K562 (cell line): ENCODE data around the gene E2F1.

Experiments
- SIN3A ChIP-seq, 2 experiments: fragments of 150-350 bp in 1 of 2; IDR thresholded peaks; 2 replicates each; pipeline ENCODE4 v1.6.1; 2011 to 2016; ENCODE audit warnings: borderline replicate concordance in 2 of 2, low read depth in 2 of 2, low read length in 2 of 2, mild to moderate bottlenecking in 2 of 2, moderate library complexity in 2 of 2; ENCODE audit not compliant: control insufficient read depth in 1 of 2
- SMARCA4 ChIP-seq: fragments of 450-650 bp; IDR thresholded peaks from 2 replicates; pipeline ENCODE4 v1.6.1; 2016
- TSC22D4 ChIP-seq: fragments of 450-650 bp; IDR thresholded peaks from 2 replicates; pipeline ENCODE4 v1.6.1; 2016; ENCODE audit warnings: missing genetic modification characterization, missing biosample characterization, control low read depth
- ZFP30 ChIP-seq: fragments of 250-450 bp; sonication (Bioruptor Pico); IDR thresholded peaks from 2 replicates; pipeline ENCODE4 v1.8.0; 2022; ENCODE audit warnings: moderate library complexity, mild to moderate bottlenecking, inconsistent platforms, borderline replicate concordance
- TF ChIP-seq, protein P1 (sequence below): fragments of 450-650 bp; conservative IDR thresholded peaks from 2 replicates; pipeline ENCODE4 v1.6.1; 2016; ENCODE audit warnings: missing genetic modification characterization, low read depth, mild to moderate bottlenecking, missing compliant biosample characterization, moderate library complexity
- TF ChIP-seq, protein P2 (sequence below), 3 experiments: fragments of 200-800 bp in 1 of 3; fragments of 250-450 bp in 1 of 3; fragments of 450-650 bp in 1 of 3; sonication (Bioruptor Pico) in 1 of 3; sonication (Bioruptor generic) in 1 of 3; formaldehyde crosslinking in 1 of 3; IDR thresholded peaks; 2 replicates each; pipeline versions ENCODE4 v1.6.1 to v1.8.0; 2016 to 2022; ENCODE audit warnings: mild to moderate bottlenecking in 2 of 3, missing genetic modification characterization in 2 of 3, missing compliant biosample characterization in 1 of 3, moderate library complexity in 1 of 3
- TF ChIP-seq, protein P3 (sequence below): fragments of 450-650 bp; IDR thresholded peaks from 2 replicates; pipeline ENCODE4 v1.6.1; 2017; ENCODE audit warnings: antibody characterized with exemption, mild to moderate bottlenecking
- TF ChIP-seq, protein P4 (sequence below), 3 experiments: IDR thresholded peaks in 2 of 3; conservative IDR thresholded peaks in 1 of 3; 2 replicates each; pipeline ENCODE4 v1.5.1; 2011 to 2012; ENCODE audit warnings: low read length in 3 of 3, mild to moderate bottlenecking in 3 of 3, control low read depth in 2 of 3, improper control_type of control experiment in 1 of 3, inconsistent platforms in 1 of 3, low read depth in 1 of 3, mixed read lengths in 1 of 3, moderate library complexity in 1 of 3; ENCODE audit not compliant: insufficient read depth in 2 of 3

DNA sequence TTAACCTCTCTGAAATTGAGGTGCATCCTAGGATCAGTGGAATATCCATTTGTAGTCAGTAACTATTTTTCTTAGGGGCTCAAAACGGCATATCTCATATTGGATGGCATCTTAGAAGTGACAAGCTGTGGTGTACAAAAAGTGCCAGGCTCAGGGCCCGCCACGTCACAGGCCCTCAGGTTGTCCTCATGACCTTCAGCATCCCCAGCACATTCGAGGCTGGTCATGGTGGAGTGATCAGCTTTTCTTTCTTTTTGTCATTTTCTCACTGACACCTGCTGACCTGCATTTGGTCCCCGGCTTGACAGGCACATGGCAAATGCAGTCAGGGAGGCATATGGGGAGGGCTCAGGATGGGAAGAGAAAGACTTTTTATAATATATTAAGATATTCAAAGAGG is 7.1 kb upstream of the E2F1 start:
- no peak for TF ChIP-seq SMARCA4
- TF ChIP-seq, protein P1, sequence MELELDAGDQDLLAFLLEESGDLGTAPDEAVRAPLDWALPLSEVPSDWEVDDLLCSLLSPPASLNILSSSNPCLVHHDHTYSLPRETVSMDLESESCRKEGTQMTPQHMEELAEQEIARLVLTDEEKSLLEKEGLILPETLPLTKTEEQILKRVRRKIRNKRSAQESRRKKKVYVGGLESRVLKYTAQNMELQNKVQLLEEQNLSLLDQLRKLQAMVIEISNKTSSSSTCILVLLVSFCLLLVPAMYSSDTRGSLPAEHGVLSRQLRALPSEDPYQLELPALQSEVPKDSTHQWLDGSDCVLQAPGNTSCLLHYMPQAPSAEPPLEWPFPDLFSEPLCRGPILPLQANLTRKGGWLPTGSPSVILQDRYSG (tag) = no peak
- TF ChIP-seq, protein P2, sequence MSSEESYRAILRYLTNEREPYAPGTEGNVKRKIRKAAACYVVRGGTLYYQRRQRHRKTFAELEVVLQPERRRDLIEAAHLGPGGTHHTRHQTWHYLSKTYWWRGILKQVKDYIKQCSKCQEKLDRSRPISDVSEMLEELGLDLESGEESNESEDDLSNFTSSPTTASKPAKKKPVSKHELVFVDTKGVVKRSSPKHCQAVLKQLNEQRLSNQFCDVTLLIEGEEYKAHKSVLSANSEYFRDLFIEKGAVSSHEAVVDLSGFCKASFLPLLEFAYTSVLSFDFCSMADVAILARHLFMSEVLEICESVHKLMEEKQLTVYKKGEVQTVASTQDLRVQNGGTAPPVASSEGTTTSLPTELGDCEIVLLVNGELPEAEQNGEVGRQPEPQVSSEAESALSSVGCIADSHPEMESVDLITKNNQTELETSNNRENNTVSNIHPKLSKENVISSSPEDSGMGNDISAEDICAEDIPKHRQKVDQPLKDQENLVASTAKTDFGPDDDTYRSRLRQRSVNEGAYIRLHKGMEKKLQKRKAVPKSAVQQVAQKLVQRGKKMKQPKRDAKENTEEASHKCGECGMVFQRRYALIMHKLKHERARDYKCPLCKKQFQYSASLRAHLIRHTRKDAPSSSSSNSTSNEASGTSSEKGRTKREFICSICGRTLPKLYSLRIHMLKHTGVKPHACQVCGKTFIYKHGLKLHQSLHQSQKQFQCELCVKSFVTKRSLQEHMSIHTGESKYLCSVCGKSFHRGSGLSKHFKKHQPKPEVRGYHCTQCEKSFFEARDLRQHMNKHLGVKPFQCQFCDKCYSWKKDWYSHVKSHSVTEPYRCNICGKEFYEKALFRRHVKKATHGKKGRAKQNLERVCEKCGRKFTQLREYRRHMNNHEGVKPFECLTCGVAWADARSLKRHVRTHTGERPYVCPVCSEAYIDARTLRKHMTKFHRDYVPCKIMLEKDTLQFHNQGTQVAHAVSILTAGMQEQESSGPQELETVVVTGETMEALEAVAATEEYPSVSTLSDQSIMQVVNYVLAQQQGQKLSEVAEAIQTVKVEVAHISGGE (CRISPR knock-in tag; IDR thresholded peaks at IDR 0.05) = no peak
- TF ChIP-seq SIN3A (IDR thresholded peaks at IDR 0.05; ENCODE audit: borderline replicate concordance in 2 of 2, control insufficient read depth in 1 of 2, low read depth in 2 of 2, low read length in 2 of 2) = no peak
- no peak for TF ChIP-seq ZFP30 (CRISPR knock-in tag)
- TF ChIP-seq, protein P3, sequence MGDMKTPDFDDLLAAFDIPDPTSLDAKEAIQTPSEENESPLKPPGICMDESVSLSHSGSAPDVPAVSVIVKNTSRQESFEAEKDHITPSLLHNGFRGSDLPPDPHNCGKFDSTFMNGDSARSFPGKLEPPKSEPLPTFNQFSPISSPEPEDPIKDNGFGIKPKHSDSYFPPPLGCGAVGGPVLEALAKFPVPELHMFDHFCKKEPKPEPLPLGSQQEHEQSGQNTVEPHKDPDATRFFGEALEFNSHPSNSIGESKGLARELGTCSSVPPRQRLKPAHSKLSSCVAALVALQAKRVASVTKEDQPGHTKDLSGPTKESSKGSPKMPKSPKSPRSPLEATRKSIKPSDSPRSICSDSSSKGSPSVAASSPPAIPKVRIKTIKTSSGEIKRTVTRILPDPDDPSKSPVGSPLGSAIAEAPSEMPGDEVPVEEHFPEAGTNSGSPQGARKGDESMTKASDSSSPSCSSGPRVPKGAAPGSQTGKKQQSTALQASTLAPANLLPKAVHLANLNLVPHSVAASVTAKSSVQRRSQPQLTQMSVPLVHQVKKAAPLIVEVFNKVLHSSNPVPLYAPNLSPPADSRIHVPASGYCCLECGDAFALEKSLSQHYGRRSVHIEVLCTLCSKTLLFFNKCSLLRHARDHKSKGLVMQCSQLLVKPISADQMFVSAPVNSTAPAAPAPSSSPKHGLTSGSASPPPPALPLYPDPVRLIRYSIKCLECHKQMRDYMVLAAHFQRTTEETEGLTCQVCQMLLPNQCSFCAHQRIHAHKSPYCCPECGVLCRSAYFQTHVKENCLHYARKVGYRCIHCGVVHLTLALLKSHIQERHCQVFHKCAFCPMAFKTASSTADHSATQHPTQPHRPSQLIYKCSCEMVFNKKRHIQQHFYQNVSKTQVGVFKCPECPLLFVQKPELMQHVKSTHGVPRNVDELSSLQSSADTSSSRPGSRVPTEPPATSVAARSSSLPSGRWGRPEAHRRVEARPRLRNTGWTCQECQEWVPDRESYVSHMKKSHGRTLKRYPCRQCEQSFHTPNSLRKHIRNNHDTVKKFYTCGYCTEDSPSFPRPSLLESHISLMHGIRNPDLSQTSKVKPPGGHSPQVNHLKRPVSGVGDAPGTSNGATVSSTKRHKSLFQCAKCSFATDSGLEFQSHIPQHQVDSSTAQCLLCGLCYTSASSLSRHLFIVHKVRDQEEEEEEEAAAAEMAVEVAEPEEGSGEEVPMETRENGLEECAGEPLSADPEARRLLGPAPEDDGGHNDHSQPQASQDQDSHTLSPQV = no peak
- TF ChIP-seq, protein P4, sequence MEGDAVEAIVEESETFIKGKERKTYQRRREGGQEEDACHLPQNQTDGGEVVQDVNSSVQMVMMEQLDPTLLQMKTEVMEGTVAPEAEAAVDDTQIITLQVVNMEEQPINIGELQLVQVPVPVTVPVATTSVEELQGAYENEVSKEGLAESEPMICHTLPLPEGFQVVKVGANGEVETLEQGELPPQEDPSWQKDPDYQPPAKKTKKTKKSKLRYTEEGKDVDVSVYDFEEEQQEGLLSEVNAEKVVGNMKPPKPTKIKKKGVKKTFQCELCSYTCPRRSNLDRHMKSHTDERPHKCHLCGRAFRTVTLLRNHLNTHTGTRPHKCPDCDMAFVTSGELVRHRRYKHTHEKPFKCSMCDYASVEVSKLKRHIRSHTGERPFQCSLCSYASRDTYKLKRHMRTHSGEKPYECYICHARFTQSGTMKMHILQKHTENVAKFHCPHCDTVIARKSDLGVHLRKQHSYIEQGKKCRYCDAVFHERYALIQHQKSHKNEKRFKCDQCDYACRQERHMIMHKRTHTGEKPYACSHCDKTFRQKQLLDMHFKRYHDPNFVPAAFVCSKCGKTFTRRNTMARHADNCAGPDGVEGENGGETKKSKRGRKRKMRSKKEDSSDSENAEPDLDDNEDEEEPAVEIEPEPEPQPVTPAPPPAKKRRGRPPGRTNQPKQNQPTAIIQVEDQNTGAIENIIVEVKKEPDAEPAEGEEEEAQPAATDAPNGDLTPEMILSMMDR (IDR thresholded peaks at IDR 0.05 in 2 of 3, conservative IDR thresholded peaks at IDR 0.05 in 1 of 3; ENCODE audit: insufficient read depth in 2 of 3, low read depth in 1 of 3, low read length in 3 of 3) = no peak
- TF ChIP-seq TSC22D4 (tag) = no peak
